Adrenal gland (tissue), 5 donors: ENCODE data around the gene POLE.

Source experiments
- CTCF ChIP-seq, 6 experiments: fragments of 450-650 bp in 4 of 6; fragments of 200-600 bp in 2 of 6; sonication (generic) in 1 of 6; IDR thresholded peaks; 1 replicate in 5 of 6; 2 replicates in 1 of 6; pipeline versions ENCODE4 v1.5.1 to v1.8.0; 2016 to 2021; ENCODE audit warnings: antibody characterized with exemption in 6 of 6, mild to moderate bottlenecking in 2 of 6, moderate library complexity in 1 of 6
- POLR2A ChIP-seq, 2 donors: fragments of 450-650 bp; IDR thresholded peaks; one replicate each; pipeline ENCODE4 v1.6.1; 2017; ENCODE audit warnings: antibody characterized with exemption in 2 of 2, mild to moderate bottlenecking in 2 of 2, moderate library complexity in 1 of 2
- donor health status: DM: no; HTN: no; CAD: no.

GRCh38 chr12:132719954-132720324, 32.8 kb upstream of the POLE start:
- no peak for TF ChIP-seq CTCF (IDR thresholded peaks at IDR 0.05)
- TF ChIP-seq POLR2A (IDR thresholded peaks at IDR 0.05), result no peak
